Activated naive CD4-positive, alpha-beta T cell treated with anti-CD3 and anti-CD28 coated beads, Interleukin-2, amount 10 ng/mL, durations not matched to agents 7 days and 5 days (primary cell): ENCODE results near the gene C6orf136.

Experiments used
- CTCF ChIA-PET: fragments of 350-600 bp; sonication (Branson Sonifier 250); formaldehyde crosslinking; loops from one replicate; lab custom pipeline; 2021; ENCODE audit warnings: antibody characterized with exemption; lab: Charles Lee
- DNase-seq: peaks from one replicate; pipeline ENCODE4 v3.0.0-alpha.2; 2020
- H3K27ac Mint-ChIP-seq: one replicate; pipeline ENCODE4 v1.8.0; 2021; ENCODE audit warnings: mild to moderate bottlenecking, moderate library complexity, mixed read lengths
- H3K27me3 Mint-ChIP-seq: one replicate; pipeline ENCODE4 v1.8.0; 2021; ENCODE audit warnings: mild to moderate bottlenecking, mixed read lengths
- H3K36me3 Mint-ChIP-seq: one replicate; pipeline ENCODE4 v1.8.0; 2021; ENCODE audit warnings: mixed read lengths
- H3K4me1 Mint-ChIP-seq: one replicate; pipeline ENCODE4 v1.8.0; 2021; ENCODE audit warnings: mixed read lengths
- H3K4me3 Mint-ChIP-seq: one replicate; pipeline ENCODE4 v1.8.0; 2021; ENCODE audit warnings: mild to moderate bottlenecking, moderate library complexity, mixed read lengths
- H3K9me3 Mint-ChIP-seq: one replicate; pipeline ENCODE4 v1.8.0; 2021; ENCODE audit warnings: mixed read lengths

The C6orf136 gene

GRCh38 chr6:30612213-30612612 is 34.7 kb upstream of the C6orf136 start:
- Mint-ChIP-seq H3K4me3 (no peak overlapping the region), H3K27ac (no peak overlapping the region), H3K4me1 (peaks cover 65% of the 10 kb centered on the region), H3K36me3 (peaks cover 90% of the 10 kb centered on the region), H3K9me3 (no peaks in the 10 kb centered on the region), H3K27me3 (peaks cover 5% of the 10 kb centered on the region)
- CTCF ChIA-PET, result interaction anchor here (0.8 to 3.6 kb wide), 8 partner anchors 14 to 130 kb away, joined by 3 to 21 read pairs (median 6); partner anchors contain the start of genes ABCF1, ATAT1 and DHX16
- DNase-seq, result no peak

- Mint-ChIP-seq H3K4me3 (no peak overlapping the region), H3K36me3 (peaks cover 85% of the 10 kb centered on the region), H3K27ac (peak overlapping the region; percentile 47), H3K4me1 (peaks cover 61% of the 10 kb centered on the region), H3K9me3 (no peaks in the 10 kb centered on the region), H3K27me3 (peaks cover 5% of the 10 kb centered on the region)
- no peak for DNase-seq
- CTCF ChIA-PET, result interaction anchor here (0.6 to 3.6 kb wide), 13 partner anchors 14 to 883 kb away, joined by 3 to 21 read pairs (median 5); partner anchors contain the start of genes ABCF1, ATAT1, DHX16 and PRR3
Observed at GRCh38 chr6:30612687-30613248, 34.2 kb upstream of the C6orf136 start.

GRCh38 chr6:30613251-30614043 is 33.5 kb upstream of the C6orf136 start:
- Mint-ChIP-seq H3K27me3 (peaks cover 5% of the 10 kb centered on the region), H3K4me3 (peak overlapping the region; percentile 93), H3K4me1 (peaks cover 61% of the 10 kb centered on the region), H3K27ac (peak overlapping the region; percentile 99), H3K9me3 (no peaks in the 10 kb centered on the region), H3K36me3 (peaks cover 80% of the 10 kb centered on the region)
- CTCF ChIA-PET, result interaction anchor here (0.6 to 3.6 kb wide), 16 partner anchors 12 to 882 kb away, joined by 3 to 21 read pairs (median 4); partner anchors contain the start of genes ABCF1, ATAT1, DHX16 and PRR3
- no peak for DNase-seq

- Mint-ChIP-seq H3K27me3 (peaks cover 5% of the 10 kb centered on the region), H3K36me3 (peaks cover 76% of the 10 kb centered on the region), H3K9me3 (no peaks in the 10 kb centered on the region), H3K27ac (peak overlapping the region; percentile 99), H3K4me3 (peak overlapping the region; percentile 93), H3K4me1 (peaks cover 61% of the 10 kb centered on the region)
- DNase-seq, result no peak
- CTCF ChIA-PET, result interaction anchor here (0.8 to 3.6 kb wide), 10 partner anchors 13 to 132 kb away, joined by 3 to 21 read pairs (median 6); partner anchors contain the start of gene TUBB
Observed at GRCh38 chr6:30614044-30614842, 32.7 kb upstream of the C6orf136 start.

- Mint-ChIP-seq H3K4me3 (peak overlapping the region; percentile 93), H3K4me1 (peaks cover 61% of the 10 kb centered on the region), H3K9me3 (no peaks in the 10 kb centered on the region), H3K27ac (peak overlapping the region; percentile 99), H3K36me3 (peaks cover 76% of the 10 kb centered on the region), H3K27me3 (peaks cover 5% of the 10 kb centered on the region)
- CTCF ChIA-PET, result interaction anchor here (0.9 to 3.6 kb wide), 5 partner anchors 17 to 128 kb away, joined by 3 to 21 read pairs (median 6); partner anchors contain the start of gene TUBB
- peak; percentile 91 for DNase-seq
Observed at GRCh38 chr6:30614843-30615218, 32.1 kb upstream of the C6orf136 start.

GRCh38 chr6:30615219-30615957 is 31.5 kb upstream of the C6orf136 start:
- peak overlapping the region; percentile 93 for H3K4me3 Mint-ChIP-seq
- peaks cover 56% of the 10 kb centered on the region for H3K4me1 Mint-ChIP-seq
- H3K27me3 Mint-ChIP-seq, result peaks cover 5% of the 10 kb centered on the region
- peak overlapping the region; percentile 99 for H3K27ac Mint-ChIP-seq
- CTCF ChIA-PET, result interaction anchor here (0.9 to 3.6 kb wide), 4 partner anchors 18 to 115 kb away, joined by 3 to 21 read pairs (median 12); partner anchors contain the start of gene TUBB
- H3K36me3 Mint-ChIP-seq, result peaks cover 70% of the 10 kb centered on the region
- H3K9me3 Mint-ChIP-seq, result no peaks in the 10 kb centered on the region
- DNase-seq, result peak; percentile 50

- Mint-ChIP-seq H3K4me3 (peak overlapping the region; percentile 93), H3K36me3 (peaks cover 67% of the 10 kb centered on the region), H3K9me3 (no peaks in the 10 kb centered on the region), H3K27me3 (peaks cover 5% of the 10 kb centered on the region), H3K27ac (peak overlapping the region; percentile 99), H3K4me1 (peaks cover 51% of the 10 kb centered on the region)
- CTCF ChIA-PET, result interaction anchor here (1.8 kb wide), 1 partner anchor 69 kb away, joined by 6 read pairs; no protein-coding TSS in a partner anchor
- DNase-seq, result peak; percentile 48
Observed at GRCh38 chr6:30615958-30616810, 30.7 kb upstream of the C6orf136 start.

- H3K27me3 Mint-ChIP-seq, result peaks cover 5% of the 10 kb centered on the region
- H3K4me3 Mint-ChIP-seq, result peak within 1 kb of the TSS; percentile 93
- H3K27ac Mint-ChIP-seq, result peak within 1 kb of the TSS; percentile 99
- DNase-seq, result peak; percentile 99
- H3K4me1 Mint-ChIP-seq, result peaks cover 43% of the 10 kb centered on the region
- CTCF ChIA-PET, result interaction anchor here (1.1 to 1.2 kb wide), 2 partner anchors 23 to 100 kb away, joined by 3 read pairs; partner anchors contain the start of gene MDC1
- H3K9me3 Mint-ChIP-seq, result no peaks in the 10 kb centered on the region
- peaks cover 62% of the 10 kb centered on the region for H3K36me3 Mint-ChIP-seq
Observed at GRCh38 chr6:30616811-30617564, 29.9 kb upstream of the C6orf136 start, which contains the start of gene PPP1R10. PPP1R10 (minus strand) TSS chr6:30617243; CDS start chr6:30609944, 7,299 bp downstream.

GRCh38 chr6:30617565-30618269 is 29.2 kb upstream of the C6orf136 start, which contains the start of gene MRPS18B:
MRPS18B (plus strand) TSS chr6:30617840; CDS start chr6:30617866, 26 bp downstream.
- Mint-ChIP-seq H3K9me3 (no peaks in the 10 kb centered on the region), H3K4me3 (peak within 1 kb of the TSS; percentile 93), H3K4me1 (peaks cover 40% of the 10 kb centered on the region), H3K27me3 (peaks cover 5% of the 10 kb centered on the region), H3K36me3 (peaks cover 61% of the 10 kb centered on the region), H3K27ac (peak within 1 kb of the TSS; percentile 99)
- CTCF ChIA-PET, result interaction anchor here (0.6 to 1.4 kb wide), 8 partner anchors 23 to 261 kb away, joined by 3 to 11 read pairs (median 3); partner anchors contain the start of gene MDC1
- peak; percentile 99 for DNase-seq

GRCh38 chr6:30618270-30618797 is 28.6 kb upstream of the C6orf136 start:
- Mint-ChIP-seq H3K27me3 (peaks cover 5% of the 10 kb centered on the region), H3K27ac (peak overlapping the region; percentile 99), H3K36me3 (peaks cover 57% of the 10 kb centered on the region), H3K4me3 (peak overlapping the region; percentile 93), H3K4me1 (peaks cover 35% of the 10 kb centered on the region), H3K9me3 (no peaks in the 10 kb centered on the region)
- CTCF ChIA-PET, result interaction anchor here (0.6 to 1.7 kb wide), 9 partner anchors 22 to 260 kb away, joined by 3 to 11 read pairs (median 3); partner anchors contain the start of gene MDC1
- DNase-seq, result no peak

GRCh38 chr6:30619561-30619960 is 27.4 kb upstream of the C6orf136 start:
- DNase-seq, result no peak

More at GRCh38 chr6:30619561-30619960, 27.4 kb upstream of the C6orf136 start:
- H3K9me3 Mint-ChIP-seq, result no peaks in the 10 kb centered on the region
- H3K36me3 Mint-ChIP-seq, result peaks cover 51% of the 10 kb centered on the region
- H3K4me3 Mint-ChIP-seq, result peak overlapping the region; percentile 93
- peaks cover 24% of the 10 kb centered on the region for H3K4me1 Mint-ChIP-seq
- CTCF ChIA-PET, result interaction anchor here (1.2 to 1.7 kb wide), 2 partner anchors 63 to 150 kb away, joined by 3 to 4 read pairs; no protein-coding TSS in a partner anchor
- peaks cover 5% of the 10 kb centered on the region for H3K27me3 Mint-ChIP-seq
- no peak overlapping the region for H3K27ac Mint-ChIP-seq
